Keratinocyte (primary cell): Measurements from ENCODE around the gene STARD10. TPM values are rescaled to one million over a fixed set of nuclear protein-coding genes. Genes with fewer than 3 reads are reported as not detected.

Source experiments
- DNase-seq: peaks from one replicate; pipeline ENCODE4 v3.0.0-alpha.2; 2011; ENCODE audit warnings: low read depth, missing footprints, low spot score
- FAIRE-seq: peaks from 2 replicates; lab custom pipeline; 2011; peaks lifted over from hg19 to GRCh38; lab: Jason Lieb, UNC
- H2AFZ ChIP-seq: 2 replicates; pipeline ENCODE4 v1.6.0; 2012; ENCODE audit warnings: low read length, control low read depth, inconsistent platforms; ENCODE audit not compliant: control insufficient read depth
- H3K27ac ChIP-seq: 2 replicates; pipeline ENCODE4 v1.5.1; 2011; ENCODE audit warnings: low read length; ENCODE audit not compliant: control insufficient read depth, insufficient read depth
- H3K27me3 ChIP-seq: 3 replicates; pipeline ENCODE4 v1.6.0; 2011; ENCODE audit warnings: low read length; ENCODE audit not compliant: control insufficient read depth, insufficient read depth; ENCODE audit errors: extremely low read depth
- H3K36me3 ChIP-seq, 2 experiments: 2 replicates in 1 of 2; 3 replicates in 1 of 2; pipeline ENCODE4 v1.5.1; 2011; ENCODE audit warnings: low read length in 2 of 2, mild to moderate bottlenecking in 1 of 2; ENCODE audit not compliant: control insufficient read depth in 2 of 2, insufficient read depth in 2 of 2; ENCODE audit errors: extremely low read depth in 1 of 2
- H3K4me1 ChIP-seq: 3 replicates; pipeline ENCODE4 v1.5.1; 2011; ENCODE audit warnings: low read length; ENCODE audit not compliant: control insufficient read depth, insufficient read depth; ENCODE audit errors: extremely low read depth
- H3K4me2 ChIP-seq: 3 replicates; pipeline ENCODE4 v1.6.0; 2011; ENCODE audit warnings: low read depth, low read length; ENCODE audit not compliant: control insufficient read depth, insufficient read depth; ENCODE audit errors: extremely low read depth
- H3K4me3 ChIP-seq, 3 experiments: fragments of 200-600 bp in 1 of 3; sonication (generic) in 1 of 3; 2 replicates in 2 of 3; 3 replicates in 1 of 3; pipeline ENCODE4 v1.5.1; 2011 to 2016; ENCODE audit warnings: low read length in 3 of 3, mild to moderate bottlenecking in 3 of 3, control low read depth in 2 of 3, inconsistent platforms in 1 of 3, low read depth in 1 of 3, mixed read lengths in 1 of 3, mixed run types in 1 of 3, moderate library complexity in 1 of 3; ENCODE audit not compliant: control insufficient read depth in 2 of 3, insufficient read depth in 2 of 3; ENCODE audit errors: extremely low read depth in 1 of 3
- H3K79me2 ChIP-seq: 2 replicates; pipeline ENCODE4 v1.6.0; 2012; ENCODE audit warnings: low read length; ENCODE audit not compliant: control insufficient read depth, insufficient read depth
- H3K9ac ChIP-seq: 3 replicates; pipeline ENCODE4 v1.6.0; 2011; ENCODE audit warnings: low read length; ENCODE audit not compliant: control insufficient read depth, insufficient read depth; ENCODE audit errors: extremely low read depth
- H3K9me1 ChIP-seq: 3 replicates; pipeline ENCODE4 v1.6.0; 2011; ENCODE audit warnings: low read length; ENCODE audit not compliant: control insufficient read depth, insufficient read depth; ENCODE audit errors: extremely low read depth
- H3K9me3 ChIP-seq: 2 replicates; pipeline ENCODE4 v1.5.1; 2012; ENCODE audit warnings: low read depth, low read length; ENCODE audit not compliant: control insufficient read depth
- H4K20me1 ChIP-seq: 3 replicates; pipeline ENCODE4 v1.6.0; 2011; ENCODE audit warnings: low read length; ENCODE audit not compliant: control insufficient read depth, insufficient read depth; ENCODE audit errors: extremely low read depth
- EZH2 ChIP-seq: IDR thresholded peaks from one replicate; pipeline ENCODE4 v1.6.1; 2012; ENCODE audit warnings: inconsistent platforms, mild to moderate bottlenecking, low read length, moderate library complexity
- dilution Hi-C: fragments of 300-500 bp; cut with MboI; formaldehyde crosslinking; loops from one replicate; pipeline ENCODE4 v1.7.0; 2020; ENCODE audit warnings: low sequenced_read_pairs; ENCODE audit not compliant: extremely low pct_ligation_motif_present
- polyA plus RNA-seq, 5 experiments: library from polyadenylated mRNA; depleted of rRNA in 3 of 5; stranded (reverse) in 3 of 5; stranded (forward) in 1 of 5; unstranded in 1 of 5; fragments of >200 nt; gene quantifications; 1 replicate in 1 of 5; 2 replicates in 3 of 5; 3 replicates in 1 of 5; pipeline versions ENCODE4 v1.2.1 to v1.2.3, GENCODE V29; 2011 to 2012; ENCODE audit warnings: missing spikeins in 2 of 5, low read depth in 1 of 5, low replicate concordance in 1 of 5
- TF ChIP-seq, protein P1 (sequence below), 3 experiments: IDR thresholded peaks in 1 of 3; conservative IDR thresholded peaks in 1 of 3; optimal IDR thresholded peaks in 1 of 3; 2 replicates in 2 of 3; 3 replicates in 1 of 3; pipeline versions ENCODE3 to v1.5.1; 2011; ENCODE audit warnings: low read length in 3 of 3, mild to moderate bottlenecking in 3 of 3, moderate library complexity in 2 of 3, control low read depth in 1 of 3, inconsistent platforms in 1 of 3; ENCODE audit not compliant: insufficient read depth in 2 of 3; ENCODE audit errors: extremely low read depth in 1 of 3

STARD10 gene
- polyA plus RNA-seq, 1 donor (not counting 4 experiments of a cell fraction or from before 2014, with no cell fraction given), result 67.0 TPM

DNA sequence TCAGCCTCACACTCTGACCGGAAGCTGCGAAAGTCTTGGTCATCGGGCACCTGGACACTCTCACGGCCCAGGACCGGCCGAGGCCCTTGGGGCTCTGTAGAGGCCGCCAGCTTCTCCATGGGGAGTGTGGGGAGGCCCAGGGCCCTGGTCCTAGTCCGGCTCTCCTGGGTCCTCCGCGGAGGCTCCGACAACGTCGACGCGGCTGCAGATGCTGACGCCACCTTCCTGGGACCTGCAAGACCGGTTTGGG, 12.9 kb downstream of the STARD10 start:
- Histone ChIP-seq H3K4me1 (peaks cover 19% of the 10 kb centered on the region), H3K9ac (peak overlapping the region; percentile 63), H4K20me1 (no peaks in the 10 kb centered on the region), H3K4me2 (peak overlapping the region; percentile 79), H3K36me3 (peaks cover 0 to 5% of the 10 kb centered on the region in 2 experiments), H3K9me3 (no peaks in the 10 kb centered on the region), H2AFZ (peak overlapping the region; percentile 27), H3K9me1 (no peaks in the 10 kb centered on the region), H3K27ac (peak overlapping the region; percentile 10), H3K27me3 (no peaks in the 10 kb centered on the region), H3K79me2 (no peaks in the 10 kb centered on the region), H3K4me3 (peak overlapping the region; percentile 39 to 70 (median 61))
- FAIRE-seq (no peak), DNase-seq (no peak)
- dilution Hi-C loops, result no loop called here
- TF ChIP-seq EZH2, result no peak
- TF ChIP-seq, protein P1, sequence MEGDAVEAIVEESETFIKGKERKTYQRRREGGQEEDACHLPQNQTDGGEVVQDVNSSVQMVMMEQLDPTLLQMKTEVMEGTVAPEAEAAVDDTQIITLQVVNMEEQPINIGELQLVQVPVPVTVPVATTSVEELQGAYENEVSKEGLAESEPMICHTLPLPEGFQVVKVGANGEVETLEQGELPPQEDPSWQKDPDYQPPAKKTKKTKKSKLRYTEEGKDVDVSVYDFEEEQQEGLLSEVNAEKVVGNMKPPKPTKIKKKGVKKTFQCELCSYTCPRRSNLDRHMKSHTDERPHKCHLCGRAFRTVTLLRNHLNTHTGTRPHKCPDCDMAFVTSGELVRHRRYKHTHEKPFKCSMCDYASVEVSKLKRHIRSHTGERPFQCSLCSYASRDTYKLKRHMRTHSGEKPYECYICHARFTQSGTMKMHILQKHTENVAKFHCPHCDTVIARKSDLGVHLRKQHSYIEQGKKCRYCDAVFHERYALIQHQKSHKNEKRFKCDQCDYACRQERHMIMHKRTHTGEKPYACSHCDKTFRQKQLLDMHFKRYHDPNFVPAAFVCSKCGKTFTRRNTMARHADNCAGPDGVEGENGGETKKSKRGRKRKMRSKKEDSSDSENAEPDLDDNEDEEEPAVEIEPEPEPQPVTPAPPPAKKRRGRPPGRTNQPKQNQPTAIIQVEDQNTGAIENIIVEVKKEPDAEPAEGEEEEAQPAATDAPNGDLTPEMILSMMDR (optimal IDR thresholded peaks at IDR 0.05 in 1 of 3, IDR thresholded peaks at IDR 0.05 in 1 of 3, conservative IDR thresholded peaks at IDR 0.05 in 1 of 3; ENCODE audit: extremely low read depth in 1 of 3, insufficient read depth in 2 of 3, low read length in 3 of 3), result no peak

DNA sequence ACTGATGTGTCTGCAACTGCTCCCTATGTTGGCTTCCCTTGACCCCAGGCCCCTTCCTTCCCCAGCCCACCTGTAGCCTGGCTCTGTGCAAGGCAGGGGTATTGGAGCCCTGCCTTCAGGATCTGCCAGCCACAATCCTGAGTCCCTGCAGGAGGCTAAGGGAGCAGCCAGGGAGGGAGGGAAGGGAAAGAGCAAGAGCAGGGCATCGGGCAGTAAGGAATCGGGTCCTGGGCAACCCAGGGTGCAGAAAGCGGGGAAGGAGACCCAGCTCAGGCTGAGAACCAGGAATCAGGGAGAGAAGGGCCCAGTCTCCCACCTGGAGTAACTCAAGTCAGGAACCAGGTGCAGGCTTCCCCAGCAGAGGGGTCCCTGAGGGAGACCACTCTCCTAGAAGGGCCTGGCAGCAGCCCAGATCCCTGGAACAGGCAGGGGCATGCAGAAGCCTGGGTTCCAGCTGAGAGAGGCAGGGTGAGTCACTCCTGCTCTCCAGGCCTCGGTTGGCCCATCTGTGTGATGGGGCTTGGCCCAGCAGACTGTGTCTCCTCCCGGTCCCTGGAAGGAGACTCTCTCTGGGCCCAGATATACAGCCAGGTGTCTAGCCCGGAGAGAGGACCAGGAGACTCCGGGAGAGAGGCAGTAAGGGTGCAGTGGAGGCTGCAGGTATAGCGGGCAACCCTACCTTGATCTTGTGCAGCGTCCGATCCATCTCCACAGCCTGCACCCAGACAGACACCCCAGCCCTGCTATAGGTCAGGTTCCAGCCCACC, 13.4 kb downstream of the STARD10 start:
- no peaks in the 10 kb centered on the region for H3K9me3 ChIP-seq
- no peak for TF ChIP-seq EZH2
- TF ChIP-seq, protein P1 (optimal IDR thresholded peaks at IDR 0.05 in 1 of 3, IDR thresholded peaks at IDR 0.05 in 1 of 3, conservative IDR thresholded peaks at IDR 0.05 in 1 of 3; ENCODE audit: extremely low read depth in 1 of 3, insufficient read depth in 2 of 3, low read length in 3 of 3), result no peak
- no peaks in the 10 kb centered on the region for H3K79me2 ChIP-seq
- DNase-seq (no peak), FAIRE-seq (no peak)
- H3K4me3 ChIP-seq, result peak overlapping the region; percentile 39 to 70 (median 61)
- H4K20me1 ChIP-seq, result no peaks in the 10 kb centered on the region
- H3K27me3 ChIP-seq, result no peaks in the 10 kb centered on the region
- H3K27ac ChIP-seq, result peak overlapping the region; percentile 10
- H2AFZ ChIP-seq, result peak overlapping the region; percentile 27
- peak overlapping the region; percentile 63 for H3K9ac ChIP-seq
- H3K9me1 ChIP-seq, result no peaks in the 10 kb centered on the region
- peaks cover 0 to 5% of the 10 kb centered on the region in 2 experiments for H3K36me3 ChIP-seq
- dilution Hi-C loops, result no loop called here
- H3K4me1 ChIP-seq, result peaks cover 23% of the 10 kb centered on the region
- peak overlapping the region; percentile 79 for H3K4me2 ChIP-seq
